HG03469 (cell line): ENCODE results near the gene G6PD.

Source experiments
- ATAC-seq: cut with Tn5 transposase; IDR thresholded peaks from one replicate; pipeline ENCODE4 v1.9.1; 2021; ENCODE audit warnings: mild to moderate bottlenecking, moderate library complexity, moderate number of reproducible peaks; ENCODE audit not compliant: unreplicated experiment

The G6PD gene

GRCh38 chrX:154488336-154489075 is 58.1 kb downstream of the G6PD start:
- ATAC-seq: no peak

GRCh38 chrX:154487518-154488290 is 58.9 kb downstream of the G6PD start:
- ATAC-seq: no peak

- no peak for ATAC-seq
Observed at GRCh38 chrX:154486396-154487207, 60.0 kb downstream of the G6PD start, which contains the start of gene UBL4A. Gene UBL4A, minus strand, starts transcription at chrX:154486615. Its CDS starts 31 bp downstream, at chrX:154486584.

- ATAC-seq: no peak
Observed at GRCh38 chrX:154486052-154486395, 60.6 kb downstream of the G6PD start.

GRCh38 chrX:154485150-154486051 is 61.2 kb downstream of the G6PD start:
- no peak for ATAC-seq

GRCh38 chrX:154484255-154485149 is 62.1 kb downstream of the G6PD start:
- no peak for ATAC-seq

GRCh38 chrX:154483325-154483724 is 63.3 kb downstream of the G6PD start:
- ATAC-seq: no peak

GRCh38 chrX:154482786-154483185 is 63.9 kb downstream of the G6PD start:
- no peak for ATAC-seq

GRCh38 chrX:154481911-154482601 is 64.6 kb downstream of the G6PD start:
- no peak for ATAC-seq
